ENCODE measurements around the gene KRT6B.

- TF ChIP-seq, protein P1, sequence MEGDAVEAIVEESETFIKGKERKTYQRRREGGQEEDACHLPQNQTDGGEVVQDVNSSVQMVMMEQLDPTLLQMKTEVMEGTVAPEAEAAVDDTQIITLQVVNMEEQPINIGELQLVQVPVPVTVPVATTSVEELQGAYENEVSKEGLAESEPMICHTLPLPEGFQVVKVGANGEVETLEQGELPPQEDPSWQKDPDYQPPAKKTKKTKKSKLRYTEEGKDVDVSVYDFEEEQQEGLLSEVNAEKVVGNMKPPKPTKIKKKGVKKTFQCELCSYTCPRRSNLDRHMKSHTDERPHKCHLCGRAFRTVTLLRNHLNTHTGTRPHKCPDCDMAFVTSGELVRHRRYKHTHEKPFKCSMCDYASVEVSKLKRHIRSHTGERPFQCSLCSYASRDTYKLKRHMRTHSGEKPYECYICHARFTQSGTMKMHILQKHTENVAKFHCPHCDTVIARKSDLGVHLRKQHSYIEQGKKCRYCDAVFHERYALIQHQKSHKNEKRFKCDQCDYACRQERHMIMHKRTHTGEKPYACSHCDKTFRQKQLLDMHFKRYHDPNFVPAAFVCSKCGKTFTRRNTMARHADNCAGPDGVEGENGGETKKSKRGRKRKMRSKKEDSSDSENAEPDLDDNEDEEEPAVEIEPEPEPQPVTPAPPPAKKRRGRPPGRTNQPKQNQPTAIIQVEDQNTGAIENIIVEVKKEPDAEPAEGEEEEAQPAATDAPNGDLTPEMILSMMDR (IDR thresholded peaks at IDR 0.05): no peak
- TF ChIP-seq SIN3A (IDR thresholded peaks at IDR 0.05; ENCODE audit: borderline replicate concordance, insufficient read depth, low read depth, low read length): no peak
- no peak for TF ChIP-seq TCF7L2 (IDR thresholded peaks at IDR 0.05; ENCODE audit: low read depth, low read length)
Measured at GRCh38 chr12:52402377-52402776, 49.6 kb downstream of the KRT6B start.

All from Panc1 (cell line).